Endodermal cell (in vitro differentiated cells): ENCODE data around the gene MALRD1. TPM values are rescaled to one million over a fixed set of nuclear protein-coding genes. Genes with fewer than 3 reads are reported as not detected.

ENCODE experiments used
- DNase-seq: peaks from one replicate; pipeline ENCODE4 v3.0.0-alpha.2; 2017
- H3K27ac ChIP-seq: 2 replicates; pipeline ENCODE4 v1.5.1; 2013; ENCODE audit warnings: mild to moderate bottlenecking, low read depth, low read length, moderate library complexity
- H3K27me3 ChIP-seq: 2 replicates; pipeline ENCODE4 v1.6.1; 2013; ENCODE audit warnings: mild to moderate bottlenecking, low read length, moderate library complexity; ENCODE audit not compliant: insufficient read depth, control insufficient read depth, poor library complexity, severe bottlenecking
- H3K36me3 ChIP-seq: 2 replicates; pipeline ENCODE4 v1.7.0; 2013; ENCODE audit warnings: mild to moderate bottlenecking, low read length, moderate library complexity; ENCODE audit not compliant: control insufficient read depth, insufficient read depth
- H3K4me1 ChIP-seq: one replicate; pipeline ENCODE4 v1.7.0; 2013; ENCODE audit warnings: low read length; ENCODE audit not compliant: control insufficient read depth, insufficient read depth
- H3K4me3 ChIP-seq: 2 replicates; pipeline ENCODE4 v1.5.1; 2013; ENCODE audit warnings: mild to moderate bottlenecking, low read length, moderate library complexity
- H3K9ac ChIP-seq: 2 replicates; pipeline ENCODE4 v1.6.1; 2013; ENCODE audit warnings: mild to moderate bottlenecking, low read length, moderate library complexity; ENCODE audit not compliant: poor library complexity, severe bottlenecking; ENCODE audit errors: extremely low read depth
- H3K9me3 ChIP-seq: 2 replicates; pipeline ENCODE4 v1.6.1; 2013; ENCODE audit warnings: mild to moderate bottlenecking, low read length, moderate library complexity; ENCODE audit not compliant: control insufficient read depth
- H3K27ac Mint-ChIP-seq: 2 replicates; pipeline ENCODE4 v1.8.0; 2020; ENCODE audit warnings: mixed read lengths
- H3K27me3 Mint-ChIP-seq: 2 replicates; pipeline ENCODE4 v1.8.0; 2021; ENCODE audit warnings: mild to moderate bottlenecking, mixed read lengths; ENCODE audit not compliant: insufficient read depth
- H3K36me3 Mint-ChIP-seq: 2 replicates; pipeline ENCODE4 v1.8.0; 2020; ENCODE audit warnings: low read depth, mixed read lengths
- H3K4me1 Mint-ChIP-seq: 2 replicates; pipeline ENCODE4 v1.8.0; 2020; ENCODE audit warnings: mixed read lengths
- H3K4me3 Mint-ChIP-seq: 2 replicates; pipeline ENCODE4 v1.8.0; 2020; ENCODE audit warnings: mild to moderate bottlenecking, moderate library complexity, mixed read lengths
- H3K9me3 Mint-ChIP-seq: 2 replicates; pipeline ENCODE4 v1.8.0; 2020; ENCODE audit warnings: mild to moderate bottlenecking, mixed read lengths
- WGBS, 2 experiments: methylation state at CpG; one replicate each; pipeline versions ENCODE4 v1.1.5 to v1.1.7; 2013; ENCODE audit warnings: missing lambda C conversion rate in 2 of 2, mixed read lengths in 1 of 2; ENCODE audit not compliant: insufficient coverage in 1 of 2, insufficient read length in 1 of 2; 5-methylcytosine and 5-hydroxymethylcytosine counted together
- total RNA-seq, 2 donors: library from RNA; stranded (reverse); fragmentation: NEBNext Ultra II Directional in 1 of 2; extraction: Animal tissue kit (Norgen Biotek cat#: 25700) in 1 of 2; gene quantifications; 2 replicates in 1 of 2; 3 replicates in 1 of 2; pipeline ENCODE4 v1.2.1, GENCODE V29; 2021
- TF ChIP-seq, protein P1 (sequence below): fragments of 200-600 bp; sonication (generic); conservative IDR thresholded peaks from 2 replicates; pipeline ENCODE4 v1.5.0; 2021; ENCODE audit warnings: antibody characterized with exemption, mild to moderate bottlenecking

Gene MALRD1
- total RNA-seq, 2 donors from 2014 or later: 0.64 to 1.5 TPM

DNA sequence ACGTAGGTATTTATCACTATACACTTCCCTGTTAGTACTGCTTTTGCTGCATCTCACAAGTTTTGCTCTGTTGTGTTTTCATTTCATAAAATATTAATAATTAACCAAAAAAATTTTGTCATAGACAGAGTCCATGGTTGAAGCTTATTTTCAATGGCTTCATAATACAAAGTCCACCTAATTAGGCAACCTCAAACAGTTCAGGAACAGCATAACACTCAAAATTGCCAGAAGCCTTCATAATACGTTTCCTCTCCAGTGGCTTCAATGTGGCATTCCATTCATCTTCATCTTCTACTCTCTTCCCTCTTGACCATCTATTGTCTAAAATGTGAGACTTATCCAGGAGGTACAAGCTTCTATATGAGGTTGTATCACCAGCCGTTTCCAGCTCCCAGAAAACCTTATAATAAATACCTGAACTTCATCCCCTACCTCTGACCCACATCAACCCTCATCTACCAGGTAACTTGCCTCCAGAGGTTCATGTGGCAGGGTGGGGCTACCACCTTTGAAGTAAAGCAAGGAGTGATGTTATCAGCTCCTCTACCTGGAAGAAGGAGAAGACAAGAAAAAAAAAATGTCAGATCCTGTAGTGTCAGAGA is 337.3 kb downstream of the MALRD1 start:
- no peak for DNase-seq
- H3K9me3 Mint-ChIP-seq: peaks cover 5% of the 10 kb centered on the region
- H3K4me1 Mint-ChIP-seq: no peaks in the 10 kb centered on the region
- no peaks in the 10 kb centered on the region for H3K27me3 ChIP-seq
- no peak overlapping the region for H3K4me3 ChIP-seq
- H3K4me3 Mint-ChIP-seq: no peak overlapping the region
- H3K27me3 Mint-ChIP-seq: no peaks in the 10 kb centered on the region
- no peak overlapping the region for H3K9ac ChIP-seq
- no peaks in the 10 kb centered on the region for H3K9me3 ChIP-seq
- 94% methylated on average over 2 of the region's 3 CpGs; no CpG with 5 or more reads in 1 of the 2 experiments for WGBS, 2 experiments
- TF ChIP-seq, protein P1, sequence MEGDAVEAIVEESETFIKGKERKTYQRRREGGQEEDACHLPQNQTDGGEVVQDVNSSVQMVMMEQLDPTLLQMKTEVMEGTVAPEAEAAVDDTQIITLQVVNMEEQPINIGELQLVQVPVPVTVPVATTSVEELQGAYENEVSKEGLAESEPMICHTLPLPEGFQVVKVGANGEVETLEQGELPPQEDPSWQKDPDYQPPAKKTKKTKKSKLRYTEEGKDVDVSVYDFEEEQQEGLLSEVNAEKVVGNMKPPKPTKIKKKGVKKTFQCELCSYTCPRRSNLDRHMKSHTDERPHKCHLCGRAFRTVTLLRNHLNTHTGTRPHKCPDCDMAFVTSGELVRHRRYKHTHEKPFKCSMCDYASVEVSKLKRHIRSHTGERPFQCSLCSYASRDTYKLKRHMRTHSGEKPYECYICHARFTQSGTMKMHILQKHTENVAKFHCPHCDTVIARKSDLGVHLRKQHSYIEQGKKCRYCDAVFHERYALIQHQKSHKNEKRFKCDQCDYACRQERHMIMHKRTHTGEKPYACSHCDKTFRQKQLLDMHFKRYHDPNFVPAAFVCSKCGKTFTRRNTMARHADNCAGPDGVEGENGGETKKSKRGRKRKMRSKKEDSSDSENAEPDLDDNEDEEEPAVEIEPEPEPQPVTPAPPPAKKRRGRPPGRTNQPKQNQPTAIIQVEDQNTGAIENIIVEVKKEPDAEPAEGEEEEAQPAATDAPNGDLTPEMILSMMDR: no peak
- no peak overlapping the region for H3K27ac ChIP-seq
- H3K36me3 ChIP-seq: no peaks in the 10 kb centered on the region
- no peak overlapping the region for H3K27ac Mint-ChIP-seq
- no peaks in the 10 kb centered on the region for H3K4me1 ChIP-seq
- no peaks in the 10 kb centered on the region for H3K36me3 Mint-ChIP-seq

DNA sequence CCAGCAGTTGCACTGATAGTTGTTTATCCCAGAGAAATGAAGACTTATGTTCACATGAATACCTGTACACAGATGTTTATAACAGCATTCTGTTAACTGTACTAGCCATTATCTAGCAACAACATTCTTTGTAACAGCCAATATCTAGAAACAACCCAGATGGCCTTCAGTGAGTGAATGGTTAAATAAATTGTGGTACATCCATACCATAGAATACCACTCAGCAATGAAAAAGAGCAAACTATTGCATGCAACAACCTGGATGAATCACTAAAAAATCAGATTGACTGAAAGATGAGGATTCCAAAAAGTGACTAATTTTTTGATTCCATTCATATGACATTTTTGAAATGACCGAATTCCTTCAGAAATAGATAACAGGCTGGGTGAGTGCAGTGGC is 360.3 kb downstream of the MALRD1 start:
- WGBS, 2 experiments: 88 to 100% methylated on average over 1 of the region's 1 CpG
- Mint-ChIP-seq H3K4me3 (no peak overlapping the region), H3K27me3 (no peaks in the 10 kb centered on the region), H3K27ac (no peak overlapping the region), H3K36me3 (no peaks in the 10 kb centered on the region), H3K4me1 (peaks cover 5% of the 10 kb centered on the region), H3K9me3 (no peaks in the 10 kb centered on the region)
- Histone ChIP-seq H3K4me1 (no peaks in the 10 kb centered on the region), H3K9me3 (peaks cover 12% of the 10 kb centered on the region), H3K27me3 (no peaks in the 10 kb centered on the region), H3K4me3 (no peak overlapping the region), H3K9ac (no peak overlapping the region), H3K36me3 (no peaks in the 10 kb centered on the region), H3K27ac (no peak overlapping the region)
- TF ChIP-seq, protein P1: no peak
- no peak for DNase-seq

DNA sequence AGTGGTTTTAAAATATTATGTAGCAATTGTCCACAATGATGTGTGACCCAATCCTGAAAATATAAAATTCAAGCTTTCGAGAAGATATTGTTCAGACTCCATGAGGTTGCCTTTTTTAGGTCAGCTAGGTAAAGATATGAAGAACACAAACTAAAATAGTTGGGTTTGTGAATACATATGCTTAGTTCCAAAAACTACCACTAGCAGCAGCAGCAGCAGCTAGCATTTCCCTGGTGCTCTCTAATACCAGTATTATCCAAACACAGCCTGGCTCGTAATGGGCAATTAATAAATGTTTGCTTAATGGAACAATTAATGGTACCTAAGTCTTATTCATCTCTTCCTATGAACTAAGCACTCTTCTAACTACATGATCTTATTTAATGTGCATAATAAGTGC is 362.5 kb downstream of the MALRD1 start:
- Mint-ChIP-seq H3K9me3 (no peaks in the 10 kb centered on the region), H3K4me3 (no peak overlapping the region), H3K27me3 (no peaks in the 10 kb centered on the region), H3K4me1 (peaks cover 12% of the 10 kb centered on the region), H3K27ac (no peak overlapping the region), H3K36me3 (no peaks in the 10 kb centered on the region)
- Histone ChIP-seq H3K27me3 (no peaks in the 10 kb centered on the region), H3K9ac (no peak overlapping the region), H3K27ac (no peak overlapping the region), H3K36me3 (no peaks in the 10 kb centered on the region), H3K4me1 (peaks cover 3% of the 10 kb centered on the region), H3K9me3 (peaks cover 12% of the 10 kb centered on the region), H3K4me3 (no peak overlapping the region)
- 92% methylated on average over 2 of the region's 2 CpGs; no CpG with 5 or more reads in 1 of the 2 experiments for WGBS, 2 experiments
- TF ChIP-seq, protein P1: peak; percentile 60
- no peak for DNase-seq
